WERI-Rb-1 (cell line): ENCODE data around the gene NGF.

Experiments used
- DNase-seq: peaks from one replicate; pipeline ENCODE4 v3.0.0-alpha.2; 2020
- H3K27ac ChIP-seq: fragments of 250-450 bp; sonication (Bioruptor Pico); 2 replicates; pipeline ENCODE4 v1.5.1; 2020; ENCODE audit warnings: mild to moderate bottlenecking, moderate library complexity
- H3K27me3 ChIP-seq: fragments of 250-450 bp; sonication (Bioruptor Pico); 2 replicates; pipeline ENCODE4 v1.5.1; 2021; ENCODE audit warnings: mild to moderate bottlenecking, low read depth, moderate library complexity; ENCODE audit not compliant: insufficient read depth, severe bottlenecking
- H3K36me3 ChIP-seq: fragments of 250-450 bp; sonication (Bioruptor Pico); 2 replicates; pipeline ENCODE4 v1.5.1; 2020; ENCODE audit warnings: mild to moderate bottlenecking, moderate library complexity
- H3K4me3 ChIP-seq: 2 replicates; pipeline ENCODE4 v1.5.1; 2011; ENCODE audit warnings: low read depth, mild to moderate bottlenecking, control low read depth, low read length
- H3K9me3 ChIP-seq: fragments of 250-450 bp; sonication (Bioruptor Pico); 2 replicates; pipeline ENCODE4 v1.5.1; 2021; ENCODE audit warnings: mild to moderate bottlenecking, moderate library complexity; ENCODE audit not compliant: severe bottlenecking
- CTCF ChIP-seq: IDR thresholded peaks from 2 replicates; pipeline ENCODE4 v1.5.1; 2011; ENCODE audit warnings: low read depth, mild to moderate bottlenecking, control low read depth, inconsistent platforms, low read length

The NGF gene

GRCh38 chr1:115325874-115326273 is 12.2 kb downstream of the NGF start:
- H3K9me3 ChIP-seq = no peaks in the 10 kb centered on the region

GRCh38 chr1:115324649-115325420 is 13.2 kb downstream of the NGF start:
- DNase-seq = no peak
- no peaks in the 10 kb centered on the region for H3K36me3 ChIP-seq
- H3K9me3 ChIP-seq = no peaks in the 10 kb centered on the region
- H3K27ac ChIP-seq = no peak overlapping the region
- H3K4me3 ChIP-seq = no peak overlapping the region
- no peak for TF ChIP-seq CTCF
- no peaks in the 10 kb centered on the region for H3K27me3 ChIP-seq

More at GRCh38 chr1:115325874-115326273, 12.2 kb downstream of the NGF start:
- DNase-seq = no peak
- H3K36me3 ChIP-seq = no peaks in the 10 kb centered on the region
- no peak overlapping the region for H3K27ac ChIP-seq
- no peak for TF ChIP-seq CTCF
- H3K4me3 ChIP-seq = no peak overlapping the region
- no peaks in the 10 kb centered on the region for H3K27me3 ChIP-seq

- Histone ChIP-seq H3K4me3 (no peak overlapping the region), H3K27ac (no peak overlapping the region), H3K27me3 (no peaks in the 10 kb centered on the region), H3K9me3 (no peaks in the 10 kb centered on the region), H3K36me3 (no peaks in the 10 kb centered on the region)
- DNase-seq = no peak
- no peak for TF ChIP-seq CTCF
Observed at GRCh38 chr1:115323366-115324004, 14.6 kb downstream of the NGF start.

GRCh38 chr1:115322631-115323030 is 15.4 kb downstream of the NGF start:
- Histone ChIP-seq H3K9me3 (no peaks in the 10 kb centered on the region), H3K27ac (no peak overlapping the region), H3K36me3 (no peaks in the 10 kb centered on the region), H3K27me3 (no peaks in the 10 kb centered on the region), H3K4me3 (no peak overlapping the region)
- TF ChIP-seq CTCF = no peak
- no peak for DNase-seq

GRCh38 chr1:115320377-115320776 is 17.7 kb downstream of the NGF start:
- H3K4me3 ChIP-seq = no peak overlapping the region
- no peaks in the 10 kb centered on the region for H3K36me3 ChIP-seq
- DNase-seq = no peak
- no peak for TF ChIP-seq CTCF
- no peak overlapping the region for H3K27ac ChIP-seq
- no peaks in the 10 kb centered on the region for H3K9me3 ChIP-seq
- H3K27me3 ChIP-seq = no peaks in the 10 kb centered on the region
